Measurements from ENCODE around the gene N4BP3. TPM values are rescaled to one million over a fixed set of nuclear protein-coding genes. Genes with fewer than 3 reads are reported as not detected.

N4BP3 gene
- total RNA-seq, 2 donors from 2014 or later: 0.07 TPM; not detected in 1

DNA sequence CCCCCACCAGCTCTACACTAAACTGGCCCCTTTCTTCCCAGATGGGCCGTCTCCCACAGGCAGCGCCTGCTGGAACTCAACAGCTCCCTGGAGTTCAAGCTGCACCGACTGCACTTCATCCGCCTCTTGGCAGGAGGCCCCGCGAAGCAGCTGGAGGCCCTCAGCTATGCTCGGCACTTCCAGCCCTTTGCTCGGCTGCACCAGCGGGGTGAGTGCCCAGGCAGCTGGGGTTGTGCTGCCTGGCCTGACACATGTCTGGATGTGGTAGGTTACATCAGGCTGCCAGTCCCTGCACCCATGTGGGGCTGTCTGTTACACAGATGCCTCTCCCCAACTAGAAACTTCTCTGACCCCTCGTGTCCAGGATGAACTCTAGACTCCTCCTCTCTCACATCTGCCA, 30.6 kb downstream of the N4BP3 start:
- H3K27ac ChIP-seq: no peak overlapping the region
- peaks cover 59% of the 10 kb centered on the region for H3K36me3 ChIP-seq
- ATAC-seq (ENCODE audit: insufficient number of reproducible peaks, low FRiP score, low read depth): no peak
- H3K4me1 ChIP-seq (ENCODE audit: control insufficient read depth in 1 of 2, low read depth in 2 of 2): no peaks in the 10 kb centered on the region
- no peak overlapping the region for H3K4me3 ChIP-seq
- TF ChIP-seq, protein P1, sequence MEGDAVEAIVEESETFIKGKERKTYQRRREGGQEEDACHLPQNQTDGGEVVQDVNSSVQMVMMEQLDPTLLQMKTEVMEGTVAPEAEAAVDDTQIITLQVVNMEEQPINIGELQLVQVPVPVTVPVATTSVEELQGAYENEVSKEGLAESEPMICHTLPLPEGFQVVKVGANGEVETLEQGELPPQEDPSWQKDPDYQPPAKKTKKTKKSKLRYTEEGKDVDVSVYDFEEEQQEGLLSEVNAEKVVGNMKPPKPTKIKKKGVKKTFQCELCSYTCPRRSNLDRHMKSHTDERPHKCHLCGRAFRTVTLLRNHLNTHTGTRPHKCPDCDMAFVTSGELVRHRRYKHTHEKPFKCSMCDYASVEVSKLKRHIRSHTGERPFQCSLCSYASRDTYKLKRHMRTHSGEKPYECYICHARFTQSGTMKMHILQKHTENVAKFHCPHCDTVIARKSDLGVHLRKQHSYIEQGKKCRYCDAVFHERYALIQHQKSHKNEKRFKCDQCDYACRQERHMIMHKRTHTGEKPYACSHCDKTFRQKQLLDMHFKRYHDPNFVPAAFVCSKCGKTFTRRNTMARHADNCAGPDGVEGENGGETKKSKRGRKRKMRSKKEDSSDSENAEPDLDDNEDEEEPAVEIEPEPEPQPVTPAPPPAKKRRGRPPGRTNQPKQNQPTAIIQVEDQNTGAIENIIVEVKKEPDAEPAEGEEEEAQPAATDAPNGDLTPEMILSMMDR (IDR thresholded peaks at IDR 0.05): no peak
- no peaks in the 10 kb centered on the region for H3K27me3 ChIP-seq (replicated peaks; ENCODE audit: insufficient read depth)
- H3K9me3 ChIP-seq: no peaks in the 10 kb centered on the region
- no peak for DNase-seq (ENCODE audit: low spot score)

- TF ChIP-seq, protein P1 (IDR thresholded peaks at IDR 0.05): peak; percentile 44
- no peak for DNase-seq (ENCODE audit: low spot score)
- no peaks in the 10 kb centered on the region for H3K27me3 ChIP-seq (replicated peaks; ENCODE audit: insufficient read depth)
- no peaks in the 10 kb centered on the region for H3K9me3 ChIP-seq
- ATAC-seq (ENCODE audit: insufficient number of reproducible peaks, low FRiP score, low read depth): no peak
- H3K4me1 ChIP-seq (ENCODE audit: control insufficient read depth in 1 of 2, low read depth in 2 of 2): peaks cover 0 to 2% of the 10 kb centered on the region in 2 donors
- H3K36me3 ChIP-seq: peaks cover 72% of the 10 kb centered on the region
- H3K4me3 ChIP-seq: no peak overlapping the region
- H3K27ac ChIP-seq: no peak overlapping the region
These were observed 32.9 kb downstream of the N4BP3 start for GRCh38 chr5:178145965-178146820.

DNA sequence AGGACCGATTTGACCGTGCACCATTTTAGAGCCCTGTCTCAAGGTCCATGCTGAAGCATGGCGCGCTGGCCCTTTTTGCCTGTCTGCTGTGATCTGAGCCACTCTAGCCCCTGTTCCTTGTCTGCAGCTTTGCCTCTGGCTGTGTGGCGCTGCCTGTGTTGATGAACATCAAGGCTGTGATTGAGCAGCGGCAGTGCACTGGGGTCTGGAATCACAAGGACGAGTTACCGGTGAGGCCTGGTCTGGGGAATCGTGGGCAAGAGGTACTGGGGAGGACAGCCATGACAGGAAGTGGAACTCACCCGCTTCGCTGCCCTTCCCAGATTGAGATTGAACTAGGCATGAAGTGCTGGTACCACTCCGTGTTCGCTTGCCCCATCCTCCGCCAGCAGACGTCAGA, 34.1 kb downstream of the N4BP3 start:
- Histone ChIP-seq H3K36me3 (peaks cover 66% of the 10 kb centered on the region), H3K4me3 (no peak overlapping the region), H3K27ac (no peak overlapping the region), H3K4me1 (ENCODE audit: control insufficient read depth in 1 of 2, low read depth in 2 of 2) (peaks cover 3 to 12% of the 10 kb centered on the region in 2 donors), H3K27me3 (replicated peaks; ENCODE audit: insufficient read depth) (no peaks in the 10 kb centered on the region), H3K9me3 (no peaks in the 10 kb centered on the region)
- TF ChIP-seq, protein P1 (IDR thresholded peaks at IDR 0.05): no peak
- DNase-seq (ENCODE audit: low spot score): no peak
- no peak for ATAC-seq (ENCODE audit: insufficient number of reproducible peaks, low FRiP score, low read depth)

- Histone ChIP-seq H3K9me3 (no peaks in the 10 kb centered on the region), H3K27ac (no peak overlapping the region), H3K4me3 (no peak overlapping the region), H3K4me1 (ENCODE audit: control insufficient read depth in 1 of 2, low read depth in 2 of 2) (peaks cover 11 to 20% of the 10 kb centered on the region in 2 donors), H3K27me3 (replicated peaks; ENCODE audit: insufficient read depth) (no peaks in the 10 kb centered on the region), H3K36me3 (peaks cover 46% of the 10 kb centered on the region)
- ATAC-seq (ENCODE audit: insufficient number of reproducible peaks, low FRiP score, low read depth) (no peak), DNase-seq (ENCODE audit: low spot score) (no peak)
- TF ChIP-seq, protein P1 (IDR thresholded peaks at IDR 0.05): no peak
These were observed 36.0 kb downstream of the N4BP3 start for GRCh38 chr5:178149199-178149932.
